Measurements from ENCODE around the gene CCDC190.

- TF ChIP-seq CTCF (IDR thresholded peaks at IDR 0.05) (no peak), EP300 (IDR thresholded peaks at IDR 0.05) (no peak)
These were observed 32.1 kb upstream of the CCDC190 start for GRCh38 chr1:162892906-162893611.

Data from stomach (tissue), 4 donors.